Endothelial cell of umbilical vein (primary cell): Measurements from ENCODE around the gene PHLDB2.

Experiments
- EZH2 ChIP-seq: IDR thresholded peaks from 2 replicates; pipeline ENCODE4 v1.6.1; 2012; ENCODE audit warnings: borderline replicate concordance, low read depth, mild to moderate bottlenecking, moderate library complexity, low read length, inconsistent platforms; ENCODE audit not compliant: severe bottlenecking
- FOS ChIP-seq: IDR thresholded peaks from 2 replicates; pipeline ENCODE4 v1.6.1; 2011; ENCODE audit warnings: mild to moderate bottlenecking, low read length, moderate library complexity, borderline replicate concordance; ENCODE audit not compliant: insufficient read depth
- POLR2A ChIP-seq: IDR thresholded peaks from 2 replicates; pipeline ENCODE4 v1.6.1; 2012; ENCODE audit warnings: low read depth, mild to moderate bottlenecking, control low read depth, low read length
- TF ChIP-seq, protein P1 (sequence below), 2 donors: IDR thresholded peaks; 1 replicate in 1 of 2; 2 replicates in 1 of 2; pipeline ENCODE4 v1.5.1; 2011; ENCODE audit warnings: low read length in 2 of 2, mild to moderate bottlenecking in 2 of 2, moderate library complexity in 2 of 2, control low read depth in 1 of 2, inconsistent platforms in 1 of 2, low read depth in 1 of 2; ENCODE audit not compliant: insufficient read depth in 1 of 2; ENCODE audit errors: extremely low read depth in 1 of 2

DNA sequence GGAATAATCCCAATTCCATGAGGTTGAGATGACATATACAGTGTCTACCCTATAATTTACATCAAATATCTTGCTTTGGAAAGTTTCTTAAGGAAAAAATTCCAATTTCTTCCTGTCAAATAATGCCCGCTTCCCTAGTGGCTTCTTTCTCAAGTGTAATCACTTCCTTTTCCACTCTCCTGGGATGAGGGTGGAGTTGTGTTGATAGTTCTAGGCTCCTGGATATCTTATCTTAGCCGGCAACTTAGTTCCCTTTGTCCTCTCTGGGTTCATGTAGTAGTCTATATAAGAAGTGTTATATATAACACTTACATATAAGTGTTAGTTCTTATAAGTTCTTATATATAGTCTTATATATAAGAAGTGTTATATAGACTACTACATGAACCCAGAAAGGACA is 150.6 kb downstream of the PHLDB2 start:
- TF ChIP-seq, protein P1, sequence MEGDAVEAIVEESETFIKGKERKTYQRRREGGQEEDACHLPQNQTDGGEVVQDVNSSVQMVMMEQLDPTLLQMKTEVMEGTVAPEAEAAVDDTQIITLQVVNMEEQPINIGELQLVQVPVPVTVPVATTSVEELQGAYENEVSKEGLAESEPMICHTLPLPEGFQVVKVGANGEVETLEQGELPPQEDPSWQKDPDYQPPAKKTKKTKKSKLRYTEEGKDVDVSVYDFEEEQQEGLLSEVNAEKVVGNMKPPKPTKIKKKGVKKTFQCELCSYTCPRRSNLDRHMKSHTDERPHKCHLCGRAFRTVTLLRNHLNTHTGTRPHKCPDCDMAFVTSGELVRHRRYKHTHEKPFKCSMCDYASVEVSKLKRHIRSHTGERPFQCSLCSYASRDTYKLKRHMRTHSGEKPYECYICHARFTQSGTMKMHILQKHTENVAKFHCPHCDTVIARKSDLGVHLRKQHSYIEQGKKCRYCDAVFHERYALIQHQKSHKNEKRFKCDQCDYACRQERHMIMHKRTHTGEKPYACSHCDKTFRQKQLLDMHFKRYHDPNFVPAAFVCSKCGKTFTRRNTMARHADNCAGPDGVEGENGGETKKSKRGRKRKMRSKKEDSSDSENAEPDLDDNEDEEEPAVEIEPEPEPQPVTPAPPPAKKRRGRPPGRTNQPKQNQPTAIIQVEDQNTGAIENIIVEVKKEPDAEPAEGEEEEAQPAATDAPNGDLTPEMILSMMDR (IDR thresholded peaks at IDR 0.05; ENCODE audit: extremely low read depth in 1 of 2, insufficient read depth in 1 of 2, low read depth in 1 of 2, low read length in 2 of 2), result no peak
- TF ChIP-seq POLR2A (no peak), FOS (no peak), EZH2 (no peak)
